Sigmoid colon (tissue), 7 donors: ENCODE data around the gene SERPINB1. TPM values are rescaled to one million over a fixed set of nuclear protein-coding genes. Genes with fewer than 3 reads are reported as not detected.
"Not testable (repeated sequence)": the region's sequence is repeated elsewhere in the genome, so short reads cannot be mapped to it uniquely, and the experiment has no call there.

Experiments used
- DNase-seq: peaks from one replicate; pipeline ENCODE4 v3.0.0-alpha.2; 2019
- H3K27ac ChIP-seq, 4 donors: fragments of 200-600 bp; sonication (generic); one replicate each; pipeline ENCODE4 v1.5.1; 2016 to 2019; ENCODE audit warnings: mild to moderate bottlenecking in 1 of 4
- H3K27me3 ChIP-seq, 3 donors: fragments of 200-600 bp; sonication (generic); one replicate each; pipeline ENCODE4 v1.5.1; 2019; ENCODE audit warnings: mild to moderate bottlenecking in 1 of 3
- H3K36me3 ChIP-seq, 4 donors: fragments of 200-600 bp; sonication (generic); one replicate each; pipeline ENCODE4 v1.5.1; 2016 to 2019
- H3K4me1 ChIP-seq, 4 donors: fragments of 200-600 bp; sonication (generic); one replicate each; pipeline ENCODE4 v1.5.1; 2017 to 2019
- H3K4me3 ChIP-seq, 4 donors: fragments of 200-600 bp; sonication (generic); one replicate each; pipeline ENCODE4 v1.5.1; 2017 to 2019; ENCODE audit warnings: mild to moderate bottlenecking in 2 of 4, moderate library complexity in 1 of 4
- H3K9me3 ChIP-seq, 4 donors: fragments of 200-600 bp in 3 of 4; sonication (generic) in 3 of 4; one replicate each; pipeline versions ENCODE4 v1.5.1 to v1.6.1; 2013 to 2019
- EP300 ChIP-seq, 4 donors: sonication (generic); formaldehyde crosslinking; IDR thresholded peaks; one replicate each; pipeline ENCODE4 v1.6.1; 2017; ENCODE audit warnings: antibody characterized with exemption in 4 of 4
- POLR2A ChIP-seq, 2 donors: fragments of 450-650 bp; IDR thresholded peaks; one replicate each; pipeline ENCODE4 v1.6.1; 2016; ENCODE audit warnings: antibody characterized with exemption in 2 of 2, mild to moderate bottlenecking in 2 of 2, moderate library complexity in 2 of 2
- POLR2AphosphoS5 ChIP-seq, 4 donors: sonication (generic); formaldehyde crosslinking; IDR thresholded peaks; one replicate each; pipeline ENCODE4 v1.6.1; 2017; ENCODE audit warnings: antibody characterized with exemption in 4 of 4
- WGBS, 2 donors: extraction: QIAGEN DNeasy Blood & Tissue Kit; methylation state at CpG; one replicate each; pipeline ENCODE4 v1.1.7; 2013; 5-methylcytosine and 5-hydroxymethylcytosine counted together
- intact Hi-C: fragments of 100-400 bp; cut with DNase I; formaldehyde crosslinking; loops from one replicate; pipeline ENCODE4 v1.15.1; 2023
- polyA plus RNA-seq, 3 donors: library from polyadenylated mRNA; stranded (reverse); fragments of 200-250 nt; gene quantifications; one replicate each; pipeline ENCODE4 v1.2.3, GENCODE V29; 2013
- total RNA-seq, 4 donors: library from RNA; depleted of rRNA; stranded (reverse); fragments of >200 nt; gene quantifications; one replicate each; pipeline ENCODE4 v1.1.0, GENCODE V29; 2016
- TF ChIP-seq, protein P1 (sequence below), 4 experiments: fragments of 450-650 bp in 3 of 4; fragments of 200-600 bp in 1 of 4; IDR thresholded peaks; one replicate each; pipeline ENCODE4 v1.5.1; 2016 to 2019; ENCODE audit warnings: antibody characterized with exemption in 4 of 4, mild to moderate bottlenecking in 3 of 4, moderate library complexity in 2 of 4
- donor health status: healthy with polysubstance abuse.
- donor health status: Bipolar disorder and iron deficiency.
- donor health status: healthy.

The SERPINB1 gene
- total and polyA plus RNA-seq, 7 donors: 19.6 to 230 (median 88.0) TPM

DNA sequence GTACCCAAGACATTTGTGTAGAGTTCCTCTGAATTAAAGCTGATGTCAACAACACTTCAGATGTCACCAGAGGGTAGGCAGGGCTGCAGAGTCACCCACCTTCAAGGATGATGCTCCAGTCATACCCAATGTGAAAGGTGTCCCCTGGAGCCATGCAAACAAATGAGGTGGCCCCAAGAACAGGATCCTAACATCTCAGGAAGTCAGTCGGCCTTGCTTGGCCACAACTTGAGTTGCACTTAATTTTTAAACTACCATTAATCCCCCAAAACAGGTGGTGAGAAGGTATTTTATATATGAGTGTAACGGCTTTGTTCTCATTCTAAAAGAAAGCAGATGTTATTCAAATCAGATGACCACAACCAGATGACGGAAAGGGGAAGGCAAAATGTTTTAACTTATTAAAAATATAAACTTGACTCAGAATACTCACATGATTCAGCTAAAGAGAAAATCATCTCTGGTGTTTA lies 21.1 kb upstream of the SERPINB1 start:
- intact Hi-C loops: no loop called here
- H3K4me3 ChIP-seq: no peak overlapping the region
- peaks cover 0 to 10% (median 6%) of the 10 kb centered on the region in 4 donors for H3K4me1 ChIP-seq
- no peaks in the 10 kb centered on the region for H3K27me3 ChIP-seq
- no peaks in the 10 kb centered on the region for H3K9me3 ChIP-seq
- WGBS, 2 donors: 58 to 84% methylated on average over 3 of the region's 3 CpGs
- no peaks in the 10 kb centered on the region for H3K36me3 ChIP-seq
- no peak overlapping the region for H3K27ac ChIP-seq
- DNase-seq: no peak
- TF ChIP-seq POLR2A (IDR thresholded peaks at IDR 0.05) (no peak), EP300 (IDR thresholded peaks at IDR 0.05) (no peak), POLR2AphosphoS5 (IDR thresholded peaks at IDR 0.05) (no peak)
- TF ChIP-seq, protein P1, sequence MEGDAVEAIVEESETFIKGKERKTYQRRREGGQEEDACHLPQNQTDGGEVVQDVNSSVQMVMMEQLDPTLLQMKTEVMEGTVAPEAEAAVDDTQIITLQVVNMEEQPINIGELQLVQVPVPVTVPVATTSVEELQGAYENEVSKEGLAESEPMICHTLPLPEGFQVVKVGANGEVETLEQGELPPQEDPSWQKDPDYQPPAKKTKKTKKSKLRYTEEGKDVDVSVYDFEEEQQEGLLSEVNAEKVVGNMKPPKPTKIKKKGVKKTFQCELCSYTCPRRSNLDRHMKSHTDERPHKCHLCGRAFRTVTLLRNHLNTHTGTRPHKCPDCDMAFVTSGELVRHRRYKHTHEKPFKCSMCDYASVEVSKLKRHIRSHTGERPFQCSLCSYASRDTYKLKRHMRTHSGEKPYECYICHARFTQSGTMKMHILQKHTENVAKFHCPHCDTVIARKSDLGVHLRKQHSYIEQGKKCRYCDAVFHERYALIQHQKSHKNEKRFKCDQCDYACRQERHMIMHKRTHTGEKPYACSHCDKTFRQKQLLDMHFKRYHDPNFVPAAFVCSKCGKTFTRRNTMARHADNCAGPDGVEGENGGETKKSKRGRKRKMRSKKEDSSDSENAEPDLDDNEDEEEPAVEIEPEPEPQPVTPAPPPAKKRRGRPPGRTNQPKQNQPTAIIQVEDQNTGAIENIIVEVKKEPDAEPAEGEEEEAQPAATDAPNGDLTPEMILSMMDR (IDR thresholded peaks at IDR 0.05): no peak

- TF ChIP-seq POLR2AphosphoS5 (IDR thresholded peaks at IDR 0.05) (no peak), POLR2A (IDR thresholded peaks at IDR 0.05) (no peak), EP300 (IDR thresholded peaks at IDR 0.05) (no peak)
- TF ChIP-seq, protein P1 (IDR thresholded peaks at IDR 0.05): no peak
- Histone ChIP-seq H3K9me3 (no peaks in the 10 kb centered on the region), H3K27ac (no peak overlapping the region), H3K4me3 (no peak overlapping the region), H3K4me1 (peaks cover 0 to 14% (median 6%) of the 10 kb centered on the region in 4 donors), H3K36me3 (no peaks in the 10 kb centered on the region), H3K27me3 (no peaks in the 10 kb centered on the region)
- no peak for DNase-seq
- WGBS, 2 donors: 70 to 97% methylated on average over 1 of the region's 1 CpG
- intact Hi-C loops: no loop called here
Observed at GRCh38 chr6:2861822-2862164, 20.1 kb upstream of the SERPINB1 start.

DNA sequence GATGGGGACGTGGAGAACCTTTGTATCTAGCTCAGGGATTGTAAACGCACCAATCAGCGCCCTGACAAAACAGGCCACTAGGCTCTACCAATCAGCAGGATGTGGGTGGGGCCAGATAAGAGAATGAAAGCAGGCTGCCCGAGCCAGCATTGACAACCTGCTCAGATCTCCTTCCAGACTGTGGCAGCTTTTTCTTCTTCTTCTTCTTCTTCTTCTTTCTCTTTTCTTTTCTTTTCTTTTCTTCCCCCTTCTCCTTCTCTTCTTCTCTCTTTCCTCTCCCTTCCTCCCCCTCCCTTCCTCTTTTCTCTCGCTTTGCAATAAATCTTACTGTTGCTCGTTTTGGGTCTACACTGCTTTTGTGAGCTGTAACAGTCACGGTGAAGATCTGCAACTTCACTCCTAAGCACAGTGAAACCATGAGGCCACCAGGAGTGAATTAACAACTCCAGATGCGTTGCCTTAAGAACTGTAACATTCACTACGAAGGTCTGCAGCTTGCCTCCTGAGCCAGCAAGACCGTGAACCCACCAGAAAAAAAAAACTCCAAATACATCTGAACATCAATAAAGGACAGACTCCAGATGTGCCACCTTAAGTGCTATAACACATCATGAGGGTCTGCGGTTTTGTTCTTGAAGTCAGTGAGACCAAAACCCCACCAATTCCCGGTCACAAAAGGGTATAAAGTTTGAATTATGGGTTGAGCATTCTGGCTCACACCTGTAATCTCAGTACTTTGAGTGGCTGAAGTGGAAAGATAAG lies 19.6 kb upstream of the SERPINB1 start:
- no peak for DNase-seq
- Histone ChIP-seq H3K27ac (no peak overlapping the region), H3K36me3 (no peaks in the 10 kb centered on the region), H3K27me3 (no peaks in the 10 kb centered on the region), H3K9me3 (no peaks in the 10 kb centered on the region), H3K4me1 (peaks cover 0 to 14% (median 6%) of the 10 kb centered on the region in 4 donors), H3K4me3 (no peak overlapping the region)
- intact Hi-C loops: no loop called here
- no peak for TF ChIP-seq POLR2AphosphoS5 (IDR thresholded peaks at IDR 0.05)
- TF ChIP-seq EP300 (IDR thresholded peaks at IDR 0.05): no peak
- TF ChIP-seq POLR2A (IDR thresholded peaks at IDR 0.05): no peak
- TF ChIP-seq, protein P1 (IDR thresholded peaks at IDR 0.05): no peak
- WGBS, 2 donors: 68 to 86% methylated on average over 12 of the region's 12 CpGs

- H3K9me3 ChIP-seq, H3K27ac ChIP-seq, H3K36me3 ChIP-seq, H3K27me3 ChIP-seq, DNase-seq, intact Hi-C loops, H3K4me3 ChIP-seq: not testable (repeated sequence)
- H3K4me1 ChIP-seq: peaks cover 0 to 14% (median 6%) of the 10 kb centered on the region in 4 donors
- 77 to 96% methylated on average over 2 of the region's 2 CpGs for WGBS, 2 donors
Observed at GRCh38 chr6:2860706-2861059, 19.0 kb upstream of the SERPINB1 start.

DNA sequence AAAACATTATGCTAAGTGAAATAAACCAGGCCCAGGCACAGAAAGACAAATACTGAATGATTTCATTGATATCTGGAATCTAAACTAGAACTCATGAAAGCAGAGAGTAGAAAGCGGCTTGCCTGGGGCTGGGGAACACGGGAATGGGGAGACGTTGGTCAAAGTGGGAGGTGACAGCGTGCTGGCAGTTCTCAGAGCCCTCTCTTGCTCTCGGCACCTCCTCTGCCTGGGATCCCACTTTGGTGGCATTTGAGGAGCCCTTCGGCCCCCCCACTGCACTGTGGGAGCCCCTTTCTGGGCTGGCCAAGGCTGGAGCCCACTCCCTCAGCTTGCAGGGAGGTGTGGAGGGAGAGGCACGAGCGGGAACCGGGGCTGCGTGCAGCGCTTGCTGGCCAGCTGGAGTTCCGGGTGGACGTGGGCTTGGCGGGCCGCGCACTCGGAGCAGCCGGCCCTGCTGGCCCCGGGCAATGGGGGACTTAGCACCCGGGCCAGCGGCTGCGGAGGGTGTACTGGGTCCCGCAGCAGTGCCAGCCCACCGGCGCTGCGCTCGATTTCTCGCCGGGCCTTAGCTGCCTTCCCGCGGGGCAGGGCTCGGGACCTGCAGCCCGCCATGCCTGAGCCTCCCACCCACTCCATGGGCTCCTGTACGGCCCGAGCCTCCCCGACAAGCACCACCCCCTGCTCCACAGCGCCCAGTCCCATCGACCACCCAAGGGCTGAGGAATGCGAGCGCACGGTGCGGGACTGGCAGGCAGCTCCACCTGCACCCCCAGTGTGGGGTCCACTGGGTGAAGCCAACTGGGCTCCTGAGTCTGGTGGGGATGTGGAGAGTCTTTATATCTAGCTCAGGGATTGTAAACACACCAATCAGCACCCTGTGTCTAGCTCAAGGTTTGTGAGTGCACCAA lies 18.4 kb upstream of the SERPINB1 start:
- H3K9me3 ChIP-seq, DNase-seq: not testable (repeated sequence)
- intact Hi-C loops: loop anchor here (10.0 kb wide), 1 partner anchor 45 kb away; the partner anchor contains the start of gene SERPINB9

More for the DNA sequence above, 18.4 kb upstream of the SERPINB1 start:
- 97 to 98% methylated on average over 42 of the region's 42 CpGs for WGBS, 2 donors
- H3K4me1 ChIP-seq: peaks cover 0 to 14% (median 6%) of the 10 kb centered on the region in 4 donors
- H3K4me3 ChIP-seq, H3K27me3 ChIP-seq, H3K27ac ChIP-seq, H3K36me3 ChIP-seq: not testable (repeated sequence)
